Mammary epithelial cell (primary cell): ENCODE results near the gene UBE2Q1.

Experiments
- CTCF ChIP-seq, 2 donors: IDR thresholded peaks in 1 of 2; conservative IDR thresholded peaks in 1 of 2; 2 replicates each; pipeline ENCODE4 v1.5.1; 2011 to 2012; ENCODE audit warnings: inconsistent platforms in 2 of 2, low read length in 2 of 2, mild to moderate bottlenecking in 2 of 2, control low read depth in 1 of 2, low read depth in 1 of 2; ENCODE audit not compliant: insufficient read depth in 1 of 2; ENCODE audit errors: extremely low read depth in 1 of 2
- EZH2 ChIP-seq: IDR thresholded peaks from 2 replicates; pipeline ENCODE4 v1.6.1; 2012; ENCODE audit warnings: low read length, inconsistent platforms, borderline replicate concordance

- TF ChIP-seq CTCF (conservative IDR thresholded peaks at IDR 0.05 in 1 of 2, IDR thresholded peaks at IDR 0.05 in 1 of 2; ENCODE audit: extremely low read depth in 1 of 2, insufficient read depth in 1 of 2, low read depth in 1 of 2, low read length in 2 of 2) = no peak
- no peak for TF ChIP-seq EZH2
Observed at GRCh38 chr1:154598871-154599635, 40.6 kb upstream of the UBE2Q1 start.
